H9 (cell line): ENCODE results near the gene FRK. TPM values are rescaled to one million over a fixed set of nuclear protein-coding genes. Genes with fewer than 3 reads are reported as not detected.

ENCODE experiments used
- DNase-seq: peaks from one replicate; pipeline ENCODE4 v3.0.0-alpha.2; 2017
- H2AFZ ChIP-seq: one replicate; pipeline ENCODE4 v1.6.1; 2013; ENCODE audit warnings: mild to moderate bottlenecking, low read length, control low read depth, moderate library complexity
- H2AK5ac ChIP-seq: 2 replicates; pipeline ENCODE4 v1.6.1; 2013; ENCODE audit warnings: low read length, control low read depth, mixed read lengths; ENCODE audit not compliant: insufficient read length
- H2BK120ac ChIP-seq: one replicate; pipeline ENCODE4 v1.6.1; 2013; ENCODE audit warnings: low read depth, mild to moderate bottlenecking, low read length, control low read depth, inconsistent platforms; ENCODE audit not compliant: poor library complexity, severe bottlenecking
- H2BK12ac ChIP-seq: 2 replicates; pipeline ENCODE4 v1.6.1; 2013; ENCODE audit warnings: low read length, control low read depth, mixed read lengths, low read depth; ENCODE audit not compliant: insufficient read length
- H2BK15ac ChIP-seq: 2 replicates; pipeline ENCODE4 v1.6.1; 2013; ENCODE audit warnings: low read depth, low read length, control low read depth
- H2BK20ac ChIP-seq: one replicate; pipeline ENCODE4 v1.6.1; 2013; ENCODE audit warnings: low read depth, mild to moderate bottlenecking, low read length, control low read depth, inconsistent platforms; ENCODE audit not compliant: poor library complexity, severe bottlenecking
- H2BK5ac ChIP-seq: 2 replicates; pipeline ENCODE4 v1.6.1; 2013; ENCODE audit warnings: low read length, control low read depth, mixed read lengths; ENCODE audit not compliant: insufficient read length
- H3K14ac ChIP-seq: 2 replicates; pipeline ENCODE4 v1.6.1; 2013; ENCODE audit warnings: low read length, control low read depth; ENCODE audit not compliant: insufficient read depth
- H3K18ac ChIP-seq: 2 replicates; pipeline ENCODE4 v1.6.1; 2013; ENCODE audit warnings: low read depth, mild to moderate bottlenecking, mixed read lengths, low read length, control low read depth; ENCODE audit not compliant: insufficient read length
- H3K23ac ChIP-seq: 2 replicates; pipeline ENCODE4 v1.6.1; 2013; ENCODE audit warnings: low read length, control low read depth, mixed read lengths, low read depth; ENCODE audit not compliant: insufficient read length
- H3K23me2 ChIP-seq: 2 replicates; pipeline ENCODE4 v1.6.1; 2013; ENCODE audit warnings: low read depth, mild to moderate bottlenecking, mixed read lengths, low read length, control low read depth; ENCODE audit not compliant: insufficient read length, poor library complexity, severe bottlenecking
- H3K27ac ChIP-seq: 2 replicates; pipeline ENCODE4 v1.5.1; 2013; ENCODE audit warnings: low read length, control low read depth, mixed read lengths, low read depth; ENCODE audit not compliant: insufficient read length
- H3K27me3 ChIP-seq: 2 replicates; pipeline ENCODE4 v1.6.1; 2013; ENCODE audit warnings: low read length, control low read depth, inconsistent platforms; ENCODE audit not compliant: insufficient read depth
- H3K4ac ChIP-seq: 2 replicates; pipeline ENCODE4 v1.6.1; 2013; ENCODE audit warnings: low read depth, mild to moderate bottlenecking, control low read depth, inconsistent platforms, low read length, moderate library complexity
- H3K4me1 ChIP-seq: 2 replicates; pipeline ENCODE4 v1.6.1; 2013; ENCODE audit warnings: low read length, control low read depth, inconsistent platforms; ENCODE audit not compliant: insufficient read depth
- H3K4me2 ChIP-seq: 2 replicates; pipeline ENCODE4 v1.6.1; 2013; ENCODE audit warnings: low read length, control low read depth, mixed read lengths; ENCODE audit not compliant: insufficient read length, insufficient read depth
- H3K56ac ChIP-seq: 2 replicates; pipeline ENCODE4 v1.6.1; 2013; ENCODE audit warnings: low read depth, mild to moderate bottlenecking, mixed read lengths, low read length, control low read depth; ENCODE audit not compliant: insufficient read length
- H3K79me1 ChIP-seq: 2 replicates; pipeline ENCODE4 v1.6.1; 2013; ENCODE audit warnings: low read depth, mild to moderate bottlenecking, moderate library complexity, low read length, control low read depth, inconsistent platforms; ENCODE audit not compliant: insufficient read depth, poor library complexity, severe bottlenecking
- H3K79me2 ChIP-seq: 2 replicates; pipeline ENCODE4 v1.6.1; 2013; ENCODE audit warnings: low read length, control low read depth, inconsistent platforms; ENCODE audit not compliant: insufficient read depth
- H3K9ac ChIP-seq: 2 replicates; pipeline ENCODE4 v1.6.1; 2013; ENCODE audit warnings: low read length, control low read depth, mixed read lengths; ENCODE audit not compliant: insufficient read length; ENCODE audit errors: extremely low read depth
- H3K9me3 ChIP-seq: one replicate; pipeline ENCODE4 v1.6.1; 2013; ENCODE audit warnings: low read depth, low read length, inconsistent platforms; ENCODE audit not compliant: control insufficient read depth
- H3T11ph ChIP-seq: one replicate; pipeline ENCODE4 v1.6.1; 2013; ENCODE audit warnings: mild to moderate bottlenecking, low read length, control low read depth, inconsistent platforms
- H4K20me1 ChIP-seq: one replicate; pipeline ENCODE4 v1.6.1; 2013; ENCODE audit not compliant: control insufficient read depth, insufficient read length, insufficient read depth
- H4K5ac ChIP-seq: 2 replicates; pipeline ENCODE4 v1.6.1; 2013; ENCODE audit warnings: low read depth, mild to moderate bottlenecking, mixed read lengths, low read length, control low read depth; ENCODE audit not compliant: insufficient read length
- H4K8ac ChIP-seq: replicated peaks from 2 replicates; pipeline ENCODE4 v1.6.1; 2013; ENCODE audit warnings: low read length, control low read depth, mixed read lengths, low read depth; ENCODE audit not compliant: insufficient read length
- H4K91ac ChIP-seq: 2 replicates; pipeline ENCODE4 v1.6.1; 2013; ENCODE audit warnings: low read depth, mild to moderate bottlenecking, moderate library complexity, mixed read lengths, low read length, control low read depth; ENCODE audit not compliant: insufficient read length
- H3K27ac Mint-ChIP-seq, 3 experiments: 2 replicates in 2 of 3; 3 replicates in 1 of 3; pipeline ENCODE4 v1.8.0; 2020 to 2021; ENCODE audit warnings: mixed read lengths in 3 of 3, mild to moderate bottlenecking in 1 of 3, moderate library complexity in 1 of 3
- H3K27me3 Mint-ChIP-seq: 2 replicates; pipeline ENCODE4 v1.8.0; 2021; ENCODE audit warnings: low read depth, mild to moderate bottlenecking, moderate library complexity, mixed read lengths
- H3K36me3 Mint-ChIP-seq, 3 experiments: 2 replicates in 2 of 3; 3 replicates in 1 of 3; pipeline ENCODE4 v1.8.0; 2020 to 2021; ENCODE audit warnings: low read depth in 3 of 3, mixed read lengths in 3 of 3; ENCODE audit not compliant: insufficient read depth in 1 of 3
- H3K4me1 Mint-ChIP-seq, 2 experiments: 2 replicates each; pipeline ENCODE4 v1.8.0; 2020; ENCODE audit warnings: mixed read lengths in 2 of 2
- H3K4me3 Mint-ChIP-seq, 2 experiments: 2 replicates in 1 of 2; 3 replicates in 1 of 2; pipeline ENCODE4 v1.8.0; 2020 to 2021; ENCODE audit warnings: mild to moderate bottlenecking in 2 of 2, mixed read lengths in 2 of 2, moderate library complexity in 1 of 2
- H3K9me3 Mint-ChIP-seq, 2 experiments: 2 replicates in 1 of 2; 3 replicates in 1 of 2; pipeline ENCODE4 v1.8.0; 2020; ENCODE audit warnings: mild to moderate bottlenecking in 2 of 2, mixed read lengths in 2 of 2, moderate library complexity in 1 of 2
- CTCF ChIP-seq: fragments of 200-600 bp; sonication (generic); conservative IDR thresholded peaks from 3 replicates; pipeline ENCODE4 v1.8.0; 2021; ENCODE audit warnings: antibody characterized with exemption, mild to moderate bottlenecking
- WGBS: extraction: QIAGEN DNeasy Blood & Tissue Kit; methylation state at CpG from one replicate; pipeline ENCODE4 v1.1.7; 2013; ENCODE audit warnings: missing lambda C conversion rate, low lambda C conversion rate, mixed read lengths; ENCODE audit not compliant: insufficient read length; ENCODE audit errors: extremely low coverage; 5-methylcytosine and 5-hydroxymethylcytosine counted together
- total RNA-seq: library from RNA; stranded (reverse); gene quantifications from 2 replicates; pipeline ENCODE4 v1.2.1, GENCODE V29; 2021

Gene FRK
- total RNA-seq, 1 experiment from 2014 or later: 0.15 TPM

GRCh38 chr6:116101302-116101718 is 40.6 kb upstream of the FRK start:
- H3K27me3 Mint-ChIP-seq: no peaks in the 10 kb centered on the region; the same call in 1 of the 2 replicates
- peak overlapping the region; percentile 94 for H3K9ac ChIP-seq
- H4K20me1 ChIP-seq: no peaks in the 10 kb centered on the region
- H3K9me3 Mint-ChIP-seq: peaks cover 6% of the 10 kb centered on the region in 2 experiments
- H3K56ac ChIP-seq: no peak overlapping the region
- H3K9me3 ChIP-seq: no peaks in the 10 kb centered on the region
- no peak overlapping the region for H2BK15ac ChIP-seq
- TF ChIP-seq CTCF: no peak
- no peaks in the 10 kb centered on the region for H3K27me3 ChIP-seq
- H4K91ac ChIP-seq: no peak overlapping the region
- peak overlapping the region; percentile 93 for H3K4me2 ChIP-seq
- no peak overlapping the region for H3K23ac ChIP-seq
- no peak overlapping the region for H2BK12ac ChIP-seq
- H3K14ac ChIP-seq: no peak overlapping the region
- H3K4ac ChIP-seq: no peak overlapping the region
- no peak for DNase-seq
- no peak overlapping the region for H2AK5ac ChIP-seq
- no peaks in the 10 kb centered on the region for H3K23me2 ChIP-seq
- peak overlapping the region; percentile 84 to 98 (median 95) for H3K27ac Mint-ChIP-seq
- peaks cover 4% of the 10 kb centered on the region; the same call in 1 of the 2 replicates for H3K79me2 ChIP-seq
- peaks cover 59 to 61% of the 10 kb centered on the region in 2 experiments for H3K4me1 Mint-ChIP-seq
- peaks cover 6 to 26% (median 11%) of the 10 kb centered on the region in 3 experiments for H3K36me3 Mint-ChIP-seq
- H3K79me1 ChIP-seq: no peaks in the 10 kb centered on the region
- peaks cover 10% of the 10 kb centered on the region for H3K4me1 ChIP-seq
- H2AFZ ChIP-seq: no peak overlapping the region
- no peak overlapping the region for H3K18ac ChIP-seq
- no peak overlapping the region for H2BK5ac ChIP-seq
- no peak overlapping the region for H2BK20ac ChIP-seq
- no peak overlapping the region for H3K27ac ChIP-seq
- H3K4me3 Mint-ChIP-seq: peak overlapping the region; percentile 87 to 93
- WGBS: no CpG with 5 or more reads among the region's 12 CpGs
- H4K8ac ChIP-seq: no peak overlapping the region
- H4K5ac ChIP-seq: no peak overlapping the region
- H2BK120ac ChIP-seq: no peak overlapping the region
- no peak overlapping the region for H3T11ph ChIP-seq
